GM12873 (cell line): Measurements from ENCODE around the gene ZG16.

ENCODE experiments used
- TF ChIP-seq, protein P1 (sequence below): IDR thresholded peaks from 2 replicates; pipeline ENCODE4 v1.5.1; 2012; ENCODE audit warnings: low read depth, mild to moderate bottlenecking, moderate library complexity, low read length, control low read depth; ENCODE audit not compliant: insufficient read depth; ENCODE audit errors: missing control alignments

ZG16 gene

DNA sequence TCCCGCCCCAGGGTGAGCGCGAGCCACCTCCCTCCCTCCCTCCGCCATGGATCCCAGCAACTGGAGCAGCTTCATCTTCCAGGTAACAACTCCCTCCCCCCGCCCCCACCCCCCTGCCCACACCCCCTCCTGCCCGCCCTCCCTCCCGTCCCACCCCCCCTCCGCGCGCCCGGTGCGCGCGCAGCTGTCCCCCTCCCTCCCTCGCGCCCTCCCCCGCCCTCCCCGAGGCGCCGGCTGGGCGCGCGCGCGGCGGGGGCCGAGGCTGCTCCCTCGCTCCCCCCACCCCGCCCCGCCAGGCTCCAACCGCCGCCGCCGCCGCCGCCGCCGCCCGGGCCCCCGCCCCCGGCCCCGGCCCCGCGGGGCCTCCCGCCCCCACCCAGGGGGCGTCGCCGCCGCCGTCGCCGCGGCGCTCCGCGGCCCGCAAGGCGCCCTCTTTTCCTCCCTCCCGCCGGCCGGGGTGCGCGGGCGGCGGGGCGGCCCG lies 28.1 kb downstream of the ZG16 start, which contains the start of gene MAZ:
Gene MAZ (plus strand): TSS at position 431 of the 481 bp plus-strand sequence. CDS start 173 bp downstream, outside the sequence.
- TF ChIP-seq, protein P1, sequence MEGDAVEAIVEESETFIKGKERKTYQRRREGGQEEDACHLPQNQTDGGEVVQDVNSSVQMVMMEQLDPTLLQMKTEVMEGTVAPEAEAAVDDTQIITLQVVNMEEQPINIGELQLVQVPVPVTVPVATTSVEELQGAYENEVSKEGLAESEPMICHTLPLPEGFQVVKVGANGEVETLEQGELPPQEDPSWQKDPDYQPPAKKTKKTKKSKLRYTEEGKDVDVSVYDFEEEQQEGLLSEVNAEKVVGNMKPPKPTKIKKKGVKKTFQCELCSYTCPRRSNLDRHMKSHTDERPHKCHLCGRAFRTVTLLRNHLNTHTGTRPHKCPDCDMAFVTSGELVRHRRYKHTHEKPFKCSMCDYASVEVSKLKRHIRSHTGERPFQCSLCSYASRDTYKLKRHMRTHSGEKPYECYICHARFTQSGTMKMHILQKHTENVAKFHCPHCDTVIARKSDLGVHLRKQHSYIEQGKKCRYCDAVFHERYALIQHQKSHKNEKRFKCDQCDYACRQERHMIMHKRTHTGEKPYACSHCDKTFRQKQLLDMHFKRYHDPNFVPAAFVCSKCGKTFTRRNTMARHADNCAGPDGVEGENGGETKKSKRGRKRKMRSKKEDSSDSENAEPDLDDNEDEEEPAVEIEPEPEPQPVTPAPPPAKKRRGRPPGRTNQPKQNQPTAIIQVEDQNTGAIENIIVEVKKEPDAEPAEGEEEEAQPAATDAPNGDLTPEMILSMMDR: no peak

DNA sequence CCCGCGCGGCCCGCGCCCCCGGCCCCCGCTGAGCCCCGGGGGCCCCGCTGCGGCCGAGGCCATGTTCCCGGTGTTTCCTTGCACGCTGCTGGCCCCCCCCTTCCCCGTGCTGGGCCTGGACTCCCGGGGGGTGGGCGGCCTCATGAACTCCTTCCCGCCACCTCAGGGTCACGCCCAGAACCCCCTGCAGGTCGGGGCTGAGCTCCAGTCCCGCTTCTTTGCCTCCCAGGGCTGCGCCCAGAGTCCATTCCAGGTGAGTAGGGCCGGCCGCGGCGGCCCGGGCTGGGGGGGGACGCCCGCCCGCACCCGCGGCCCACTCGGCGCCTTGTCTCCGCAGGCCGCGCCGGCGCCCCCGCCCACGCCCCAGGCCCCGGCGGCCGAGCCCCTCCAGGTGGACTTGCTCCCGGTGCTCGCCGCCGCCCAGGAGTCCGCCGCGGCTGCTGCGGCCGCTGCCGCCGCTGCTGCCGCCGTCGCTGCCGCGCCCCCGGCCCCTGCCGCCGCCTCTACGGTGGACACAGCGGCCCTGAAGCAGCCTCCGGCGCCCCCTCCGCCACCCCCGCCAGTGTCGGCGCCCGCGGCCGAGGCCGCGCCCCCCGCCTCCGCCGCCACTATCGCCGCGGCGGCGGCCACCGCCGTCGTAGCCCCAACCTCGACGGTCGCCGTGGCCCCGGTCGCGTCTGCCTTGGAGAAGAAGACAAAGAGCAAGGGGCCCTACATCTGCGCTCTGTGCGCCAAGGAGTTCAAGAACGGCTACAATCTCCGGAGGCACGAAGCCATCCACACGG lies 28.8 kb downstream of the ZG16 start:
- TF ChIP-seq, protein P1: no peak

DNA sequence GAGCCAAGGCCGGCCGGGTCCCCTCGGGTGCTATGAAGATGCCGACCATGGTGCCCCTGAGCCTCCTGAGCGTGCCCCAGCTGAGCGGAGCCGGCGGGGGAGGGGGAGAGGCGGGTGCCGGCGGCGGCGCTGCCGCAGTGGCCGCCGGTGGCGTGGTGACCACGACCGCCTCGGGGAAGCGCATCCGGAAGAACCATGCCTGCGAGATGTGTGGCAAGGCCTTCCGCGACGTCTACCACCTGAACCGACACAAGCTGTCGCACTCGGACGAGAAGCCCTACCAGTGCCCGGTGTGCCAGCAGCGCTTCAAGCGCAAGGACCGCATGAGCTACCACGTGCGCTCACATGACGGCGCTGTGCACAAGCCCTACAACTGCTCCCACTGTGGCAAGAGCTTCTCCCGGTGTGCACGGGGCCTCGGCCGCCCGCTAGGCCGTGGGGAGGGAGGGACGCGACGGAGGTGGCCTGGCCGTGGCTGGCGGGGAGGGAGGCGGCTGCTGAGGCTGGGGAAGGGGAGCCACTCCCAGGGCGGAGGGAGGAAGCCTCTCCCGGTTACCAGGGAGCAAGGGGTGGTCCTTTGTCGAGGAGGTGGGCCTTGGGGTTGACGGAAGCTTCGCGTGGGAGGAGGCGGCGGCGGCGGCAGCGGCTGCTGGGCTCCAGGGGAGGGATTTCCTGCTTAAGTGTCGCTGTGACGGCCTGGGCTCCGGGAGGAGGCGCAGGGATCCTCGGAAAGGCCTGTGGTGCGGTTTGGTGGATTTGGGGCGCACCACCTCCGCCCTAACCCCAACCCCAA lies 29.6 kb downstream of the ZG16 start:
- TF ChIP-seq, protein P1: peak; percentile 82

DNA sequence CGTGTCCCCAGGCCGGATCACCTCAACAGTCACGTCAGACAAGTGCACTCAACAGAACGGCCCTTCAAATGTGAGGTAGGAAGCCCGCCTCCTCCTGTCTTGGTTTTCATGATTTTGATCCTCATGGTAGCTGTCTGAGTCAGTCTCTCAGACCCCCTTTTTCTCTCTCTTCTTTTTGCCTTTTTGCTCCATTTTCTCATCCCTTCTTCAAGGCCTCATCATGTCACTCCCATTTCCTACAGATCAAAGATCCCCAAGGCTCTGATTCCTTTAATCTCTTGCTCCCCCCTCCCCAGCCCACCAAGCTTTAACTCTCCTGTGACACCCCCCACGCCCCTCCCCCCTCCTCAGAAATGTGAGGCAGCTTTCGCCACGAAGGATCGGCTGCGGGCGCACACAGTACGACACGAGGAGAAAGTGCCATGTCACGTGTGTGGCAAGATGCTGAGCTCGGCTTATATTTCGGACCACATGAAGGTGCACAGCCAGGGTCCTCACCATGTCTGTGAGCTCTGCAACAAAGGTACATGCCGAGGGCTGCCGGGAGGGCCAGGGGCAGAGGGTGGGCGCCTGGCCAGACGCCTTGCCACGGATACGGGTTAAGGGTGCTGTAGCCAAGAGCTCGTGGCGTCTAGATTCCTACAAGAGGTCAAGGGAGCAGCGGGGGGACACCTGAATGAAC lies 30.3 kb downstream of the ZG16 start:
- TF ChIP-seq, protein P1: no peak

DNA sequence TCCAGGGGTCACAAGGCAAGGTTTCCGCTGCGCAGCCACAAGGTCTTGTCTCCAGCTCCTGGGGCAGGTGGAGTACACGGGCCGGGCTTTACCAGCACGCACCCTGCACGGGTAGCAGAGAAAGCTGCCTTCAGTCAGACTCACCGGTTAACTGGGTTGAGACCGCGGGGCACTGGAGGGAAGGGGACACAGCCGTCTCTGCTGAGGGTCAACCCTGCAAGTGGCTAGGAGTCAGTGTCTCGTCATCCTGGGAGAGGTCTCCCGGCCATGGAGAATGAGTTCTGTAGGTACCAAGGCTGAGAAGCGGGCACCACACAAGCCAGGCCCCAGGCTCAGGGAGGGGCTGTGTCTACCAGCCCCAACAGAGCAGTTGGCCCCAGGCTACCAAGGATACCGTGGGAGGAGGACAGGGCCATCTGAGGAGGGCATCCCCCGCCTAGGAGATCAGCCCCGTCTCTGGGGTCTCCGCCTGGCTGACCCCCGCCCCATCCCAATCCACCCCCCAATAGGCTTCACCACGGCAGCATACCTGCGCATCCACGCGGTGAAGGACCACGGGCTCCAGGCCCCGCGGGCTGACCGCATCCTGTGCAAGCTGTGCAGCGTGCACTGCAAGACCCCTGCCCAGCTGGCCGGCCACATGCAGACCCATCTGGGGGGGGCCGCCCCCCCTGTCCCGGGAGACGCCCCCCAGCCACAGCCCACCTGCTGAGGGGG lies 31.1 kb downstream of the ZG16 start:
- TF ChIP-seq, protein P1: no peak

DNA sequence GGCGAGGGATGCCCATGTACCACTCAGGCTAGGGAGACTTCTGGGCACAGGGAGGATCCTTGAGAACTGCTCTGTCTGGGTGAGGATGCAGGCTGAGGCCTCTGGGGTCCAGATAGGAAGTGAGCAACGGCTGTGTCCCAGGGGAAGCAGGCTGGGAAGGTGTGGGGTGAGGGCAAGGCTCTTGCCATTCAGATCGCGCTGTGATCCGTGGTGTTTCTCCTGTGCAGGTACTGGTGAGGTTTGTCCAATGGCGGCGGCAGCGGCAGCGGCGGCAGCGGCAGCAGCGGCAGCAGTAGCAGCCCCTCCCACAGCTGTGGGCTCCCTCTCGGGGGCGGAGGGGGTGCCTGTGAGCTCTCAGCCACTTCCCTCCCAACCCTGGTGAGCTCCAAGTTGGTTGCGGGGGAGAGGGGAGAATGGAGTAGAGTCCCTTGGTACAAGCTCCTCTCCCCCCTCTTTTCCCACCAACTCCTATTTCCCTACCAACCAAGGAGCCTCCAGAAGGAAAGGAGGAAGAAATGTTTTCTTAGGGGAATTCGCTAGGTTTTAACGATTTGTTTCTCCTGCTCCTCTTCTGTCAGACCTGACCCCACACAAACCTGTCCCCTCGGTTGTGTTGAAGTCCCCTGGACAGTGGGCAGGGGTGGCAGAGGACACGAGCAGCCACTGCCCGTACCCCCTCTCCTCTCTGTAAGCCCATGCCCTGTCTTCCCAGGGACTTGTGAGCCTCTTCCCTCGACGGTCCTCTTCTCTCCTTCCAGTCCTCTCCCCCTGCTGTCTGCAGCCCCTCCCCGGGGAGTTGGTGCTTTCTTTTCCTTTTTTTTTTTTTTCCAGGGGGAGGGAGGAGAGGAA lies 32.0 kb downstream of the ZG16 start:
- TF ChIP-seq, protein P1: no peak
